Lower leg skin (tissue), 3 donors: Measurements from ENCODE around the gene MDM2.

Experiments used
- CTCF ChIP-seq, 3 donors: fragments of 450-650 bp; IDR thresholded peaks; one replicate each; pipeline ENCODE4 v1.5.1; 2016; ENCODE audit warnings: antibody characterized with exemption in 3 of 3, mild to moderate bottlenecking in 3 of 3, moderate library complexity in 2 of 3
- POLR2A ChIP-seq, 2 donors: fragments of 450-650 bp; IDR thresholded peaks; one replicate each; pipeline ENCODE4 v1.6.1; 2016 to 2017; ENCODE audit warnings: antibody characterized with exemption in 2 of 2, mild to moderate bottlenecking in 1 of 2, moderate library complexity in 1 of 2

DNA sequence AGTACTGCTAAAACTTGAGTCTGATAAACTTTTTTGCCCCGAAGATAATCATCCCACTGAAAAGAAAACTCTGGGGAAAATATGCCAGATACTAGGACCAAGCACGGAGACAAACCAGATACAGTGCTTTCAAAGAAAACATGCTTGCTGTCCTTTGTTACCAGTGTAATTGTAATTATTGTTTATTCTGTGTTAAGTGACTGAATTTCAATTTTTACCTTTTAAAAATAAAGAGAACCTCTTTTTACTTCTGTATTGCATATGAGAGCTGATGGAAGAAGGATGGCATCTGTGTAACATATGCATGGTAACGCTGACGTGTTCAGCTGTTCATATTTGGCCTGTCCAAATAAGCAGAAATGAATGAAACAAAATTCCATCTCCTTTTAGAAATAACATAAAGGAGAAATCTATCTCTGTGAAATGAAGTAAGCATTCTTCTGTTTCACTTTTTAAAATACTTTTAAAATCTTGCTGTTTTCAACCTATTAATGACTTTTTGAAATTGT lies 39.5 kb upstream of the MDM2 start:
- TF ChIP-seq POLR2A (IDR thresholded peaks at IDR 0.05) = no peak
- no peak for TF ChIP-seq CTCF (IDR thresholded peaks at IDR 0.05)
